Aorta (tissue), 5 donors: ENCODE measurements around the gene PLEKHN1. TPM values are rescaled to one million over a fixed set of nuclear protein-coding genes. Genes with fewer than 3 reads are reported as not detected.

ENCODE experiments used
- ATAC-seq: fragments of 200-7000 bp; cut with Tn5 transposase; one replicate; pipeline ENCODE4 v1.9.1; 2022; ENCODE audit warnings: moderate library complexity; ENCODE audit not compliant: low FRiP score
- DNase-seq, 2 donors: peaks; one replicate each; pipeline ENCODE4 v3.0.0-alpha.2; 2020
- H3K27ac ChIP-seq, 2 donors: one replicate each; pipeline ENCODE4 v1.5.1; 2013; ENCODE audit warnings: low read length in 2 of 2, mild to moderate bottlenecking in 2 of 2, moderate library complexity in 2 of 2, control low read depth in 1 of 2, inconsistent platforms in 1 of 2, low read depth in 1 of 2
- H3K27me3 ChIP-seq, 2 donors: one replicate each; pipeline ENCODE4 v1.6.1; 2013; ENCODE audit warnings: control low read depth in 1 of 2, low read length in 1 of 2, mild to moderate bottlenecking in 1 of 2, moderate library complexity in 1 of 2; ENCODE audit not compliant: insufficient read depth in 2 of 2, control insufficient read depth in 1 of 2
- H3K36me3 ChIP-seq, 2 donors: one replicate each; pipeline ENCODE4 v1.6.1; 2013; ENCODE audit warnings: control low read depth in 1 of 2, low read length in 1 of 2, mild to moderate bottlenecking in 1 of 2; ENCODE audit not compliant: insufficient read depth in 2 of 2, control insufficient read depth in 1 of 2
- H3K4me1 ChIP-seq, 2 donors: one replicate each; pipeline ENCODE4 v1.6.1; 2013; ENCODE audit warnings: low read length in 2 of 2, control low read depth in 1 of 2, mild to moderate bottlenecking in 1 of 2, moderate library complexity in 1 of 2; ENCODE audit not compliant: insufficient read depth in 2 of 2, control insufficient read depth in 1 of 2
- H3K4me3 ChIP-seq, 2 donors: one replicate each; pipeline ENCODE4 v1.5.1; 2013; ENCODE audit warnings: low read length in 2 of 2, control low read depth in 1 of 2, mild to moderate bottlenecking in 1 of 2
- H3K9me3 ChIP-seq: one replicate; pipeline ENCODE4 v1.6.1; 2013; ENCODE audit warnings: mild to moderate bottlenecking, low read length; ENCODE audit not compliant: control insufficient read depth
- WGBS, 2 donors: extraction: QIAGEN DNeasy Blood & Tissue Kit; methylation state at CpG; one replicate each; pipeline ENCODE4 v1.1.7; 2013; 5-methylcytosine and 5-hydroxymethylcytosine counted together
- intact Hi-C, 2 donors: fragments of 100-400 bp; cut with DNase I; formaldehyde crosslinking; loops; one replicate each; pipeline versions ENCODE4 v1.14.2 to v1.15.0; 2022
- polyA plus RNA-seq, 2 donors: library from polyadenylated mRNA; stranded (reverse); fragments of 200-250 nt; gene quantifications; one replicate each; pipeline ENCODE4 v1.2.3, GENCODE V29; 2013
- total RNA-seq, 2 donors: library from RNA; stranded (reverse); fragmentation: NEBNext Ultra II Directional; extraction: Animal tissue kit (Norgen Biotek cat#: 25700); gene quantifications; one replicate each; pipeline ENCODE4 v1.2.1, GENCODE V29; 2021
- donor health status: healthy with polysubstance abuse.
- donor health status: Bipolar disorder and iron deficiency.
- donor health status: DM: no; HTN: no; CAD: no.
- donor health status: DM: no; HTN: no; CAD: no.
- donor health status: DM: yes; HTN: yes; CAD: no.

The PLEKHN1 gene
- total and polyA plus RNA-seq, 4 donors = 0.13 to 1.2 (median 0.57) TPM

DNA sequence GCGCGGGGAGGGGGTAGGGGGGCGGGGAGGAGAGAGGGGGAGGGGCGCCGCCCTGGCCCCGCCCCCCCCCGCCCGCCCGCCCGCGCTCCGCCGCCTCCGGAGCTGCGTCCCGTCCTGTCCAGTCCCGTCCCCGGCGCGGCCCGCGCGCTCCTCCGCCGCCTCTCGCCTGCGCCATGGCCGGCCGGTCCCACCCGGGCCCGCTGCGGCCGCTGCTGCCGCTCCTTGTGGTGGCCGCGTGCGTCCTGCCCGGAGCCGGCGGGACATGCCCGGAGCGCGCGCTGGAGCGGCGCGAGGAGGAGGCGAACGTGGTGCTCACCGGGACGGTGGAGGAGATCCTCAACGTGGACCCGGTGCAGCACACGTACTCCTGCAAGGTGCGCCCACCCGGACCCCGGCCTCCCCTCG, 53.7 kb downstream of the PLEKHN1 start, which contains the start of gene AGRN:
Gene AGRN, plus strand, starts transcription at position 121 of the 405 bp plus-strand sequence. Its CDS starts 53 bp downstream, at position 174.
- no peak for DNase-seq
- Histone ChIP-seq H3K36me3 (no peaks in the 10 kb centered on the region), H3K27me3 (no peaks in the 10 kb centered on the region), H3K27ac (peak within 1 kb of the TSS in 1 of 2 donors; percentile 24), H3K4me3 (peak within 1 kb of the TSS; percentile 75 to 88), H3K9me3 (no peaks in the 10 kb centered on the region), H3K4me1 (no peaks in the 10 kb centered on the region)
- WGBS, 2 donors = 0 to 7% methylated on average over 3 to 55 of the region's 58 CpGs
- intact Hi-C loops = loop anchor here in 1 of 2 donors (5.0 kb wide), 1 partner anchor 37 kb away; no protein-coding TSS in a partner anchor
- ATAC-seq = peak; percentile 11

- 1% methylated on average over 17 to 59 of the region's 59 CpGs for WGBS, 2 donors
- Histone ChIP-seq H3K4me3 (peak overlapping the region; percentile 75 to 88), H3K27ac (no peak overlapping the region), H3K9me3 (no peaks in the 10 kb centered on the region), H3K4me1 (no peaks in the 10 kb centered on the region), H3K36me3 (no peaks in the 10 kb centered on the region), H3K27me3 (no peaks in the 10 kb centered on the region)
- intact Hi-C loops = loop anchor here in 1 of 2 donors (5.0 kb wide), 1 partner anchor 37 kb away; no protein-coding TSS in a partner anchor
- DNase-seq = no peak
- no peak for ATAC-seq
These were observed 54.2 kb downstream of the PLEKHN1 start for GRCh38 chr1:1020415-1021009.

GRCh38 chr1:1021010-1021919, 55.0 kb downstream of the PLEKHN1 start:
- ATAC-seq (no peak), DNase-seq (no peak)
- no peaks in the 10 kb centered on the region for H3K9me3 ChIP-seq
- H3K4me1 ChIP-seq = no peaks in the 10 kb centered on the region
- H3K27me3 ChIP-seq = no peaks in the 10 kb centered on the region
- no peak overlapping the region for H3K4me3 ChIP-seq
- H3K27ac ChIP-seq = no peak overlapping the region
- intact Hi-C loops = loop anchor here in 1 of 2 donors (5.0 kb wide), 1 partner anchor 36 kb away; no protein-coding TSS in a partner anchor
- WGBS, 2 donors = 47 to 49% methylated on average over 33 of the region's 33 CpGs
- no peaks in the 10 kb centered on the region for H3K36me3 ChIP-seq

DNA sequence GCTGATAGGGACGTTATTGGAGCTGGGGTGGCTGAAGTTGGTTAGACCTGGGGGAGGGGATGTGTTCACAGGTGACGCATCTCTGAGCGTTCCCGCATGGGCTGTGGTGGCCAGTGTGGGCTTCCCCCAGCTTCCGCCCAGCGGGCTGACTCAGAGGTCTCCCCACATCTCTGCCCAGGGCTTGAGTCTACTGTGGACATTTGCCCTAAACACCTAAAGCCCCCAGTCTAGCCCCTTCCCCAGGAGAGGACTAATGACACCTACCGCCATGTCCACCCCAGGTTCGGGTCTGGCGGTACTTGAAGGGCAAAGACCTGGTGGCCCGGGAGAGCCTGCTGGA, 55.6 kb downstream of the PLEKHN1 start:
- H3K4me3 ChIP-seq = no peak overlapping the region
- WGBS, 2 donors = 94 to 97% methylated on average over 10 of the region's 10 CpGs
- intact Hi-C loops = loop anchor here in 1 of 2 donors (5.0 kb wide), 1 partner anchor 35 kb away; no protein-coding TSS in a partner anchor
- no peaks in the 10 kb centered on the region for H3K9me3 ChIP-seq
- H3K27ac ChIP-seq = no peak overlapping the region
- H3K4me1 ChIP-seq = no peaks in the 10 kb centered on the region
- no peak for ATAC-seq
- no peaks in the 10 kb centered on the region for H3K27me3 ChIP-seq
- no peaks in the 10 kb centered on the region for H3K36me3 ChIP-seq
- DNase-seq = no peak

GRCh38 chr1:1022302-1023009, 56.2 kb downstream of the PLEKHN1 start:
- H3K9me3 ChIP-seq = no peaks in the 10 kb centered on the region
- no peaks in the 10 kb centered on the region for H3K4me1 ChIP-seq
- no peak overlapping the region for H3K4me3 ChIP-seq
- H3K36me3 ChIP-seq = no peaks in the 10 kb centered on the region
- 93 to 94% methylated on average over 23 to 27 of the region's 27 CpGs for WGBS, 2 donors
- no peak overlapping the region for H3K27ac ChIP-seq
- H3K27me3 ChIP-seq = no peaks in the 10 kb centered on the region
- intact Hi-C loops = loop anchor here in 1 of 2 donors (5.0 kb wide), 1 partner anchor 35 kb away; no protein-coding TSS in a partner anchor
- no peak for ATAC-seq
- no peak for DNase-seq

DNA sequence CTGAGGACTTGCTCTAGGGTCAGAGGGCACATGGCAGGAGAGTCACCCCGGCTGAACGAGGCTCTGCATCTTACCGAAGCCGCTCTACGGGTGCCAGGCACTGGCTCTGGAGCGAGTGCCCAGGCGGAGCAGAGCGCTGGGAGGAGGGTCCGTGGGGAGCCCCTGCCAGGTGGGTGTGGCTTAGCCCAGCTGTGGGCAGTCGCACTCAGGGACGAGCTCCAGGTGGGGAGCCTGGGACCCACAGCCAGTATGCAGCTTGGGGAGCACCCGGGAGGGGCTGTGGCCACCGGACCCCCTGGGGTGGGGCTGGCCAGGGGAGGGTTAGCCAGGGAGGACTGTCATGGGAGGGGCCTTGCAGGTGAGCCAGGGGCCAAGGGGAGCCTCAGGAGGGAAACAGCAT, 57.4 kb downstream of the PLEKHN1 start:
- ATAC-seq (no peak), DNase-seq (no peak)
- 80 to 83% methylated on average over 13 of the region's 13 CpGs for WGBS, 2 donors
- Histone ChIP-seq H3K9me3 (no peaks in the 10 kb centered on the region), H3K27me3 (no peaks in the 10 kb centered on the region), H3K36me3 (no peaks in the 10 kb centered on the region), H3K4me1 (no peaks in the 10 kb centered on the region), H3K4me3 (no peak overlapping the region), H3K27ac (no peak overlapping the region)
- intact Hi-C loops = loop anchor here in 1 of 2 donors (5.0 kb wide), 1 partner anchor 34 kb away; no protein-coding TSS in a partner anchor

- intact Hi-C loops = loop anchor here in 1 of 2 donors (5.0 kb wide), 1 partner anchor 33 kb away; no protein-coding TSS in a partner anchor
- H3K4me3 ChIP-seq = no peak overlapping the region
These were observed 58.0 kb downstream of the PLEKHN1 start for GRCh38 chr1:1024149-1024770.

More at GRCh38 chr1:1024149-1024770, 58.0 kb downstream of the PLEKHN1 start:
- Histone ChIP-seq H3K4me1 (no peaks in the 10 kb centered on the region), H3K9me3 (no peaks in the 10 kb centered on the region), H3K27ac (no peak overlapping the region), H3K36me3 (no peaks in the 10 kb centered on the region), H3K27me3 (no peaks in the 10 kb centered on the region)
- DNase-seq (no peak), ATAC-seq (no peak)
- 90 to 94% methylated on average over 9 of the region's 9 CpGs for WGBS, 2 donors
